CD4-positive, alpha-beta T cell (primary cell): Measurements from ENCODE around the gene RSPO1. TPM values are rescaled to one million over a fixed set of nuclear protein-coding genes. Genes with fewer than 3 reads are reported as not detected.

ENCODE experiments used
- ATAC-seq: fragments of 200-7000 bp; cut with Tn5 transposase; one replicate; pipeline ENCODE4 v1.10.0; 2022; ENCODE audit warnings: mild to moderate bottlenecking; ENCODE audit not compliant: poor library complexity
- CTCF ChIA-PET: fragments of 350-600 bp; sonication (Branson Sonifier 250); formaldehyde crosslinking; loops from one replicate; lab custom pipeline; 2021; ENCODE audit warnings: antibody characterized with exemption, inconsistent platforms; lab: Charles Lee
- POLR2A ChIA-PET: fragments of 350-600 bp; sonication (Branson Sonifier 250); formaldehyde crosslinking; loops from one replicate; lab custom pipeline; 2021; ENCODE audit warnings: antibody characterized with exemption, inconsistent platforms; lab: Charles Lee
- DNase-seq, 14 experiments: peaks; one replicate each; pipeline ENCODE4 v3.0.0-alpha.2; 2013 to 2020; ENCODE audit warnings: mixed read lengths in 2 of 14
- H3K27ac ChIP-seq, 2 donors: one replicate each; pipeline versions ENCODE4 v1.5.1 to v1.7.0; 2013; ENCODE audit warnings: low read length in 2 of 2, low read depth in 1 of 2, mild to moderate bottlenecking in 1 of 2
- H3K27me3 ChIP-seq, 2 experiments: 1 replicate in 1 of 2; 2 replicates in 1 of 2; pipeline versions ENCODE4 v1.6.1 to v1.7.0; 2013; ENCODE audit warnings: low read length in 2 of 2, control low read depth in 1 of 2, mild to moderate bottlenecking in 1 of 2, moderate library complexity in 1 of 2; ENCODE audit not compliant: insufficient read depth in 2 of 2, control insufficient read depth in 1 of 2
- H3K36me3 ChIP-seq: one replicate; pipeline ENCODE4 v1.6.1; 2013; ENCODE audit warnings: low read length, control low read depth; ENCODE audit not compliant: insufficient read depth
- H3K4me1 ChIP-seq: one replicate; pipeline ENCODE4 v1.6.1; 2013; ENCODE audit warnings: low read length, control low read depth; ENCODE audit not compliant: insufficient read depth
- H3K4me3 ChIP-seq: one replicate; pipeline ENCODE4 v1.5.1; 2013; ENCODE audit warnings: mild to moderate bottlenecking, low read length, moderate library complexity
- H3K9me3 ChIP-seq, 2 experiments: 1 replicate in 1 of 2; 2 replicates in 1 of 2; pipeline versions ENCODE4 v1.6.1 to v1.7.0; 2013; ENCODE audit warnings: low read length in 2 of 2, mild to moderate bottlenecking in 2 of 2, control low read depth in 1 of 2, moderate library complexity in 1 of 2; ENCODE audit not compliant: control insufficient read depth in 1 of 2, insufficient read depth in 1 of 2
- H3K27ac Mint-ChIP-seq: one replicate; pipeline ENCODE4 v1.8.0; 2020; ENCODE audit warnings: mixed read lengths
- H3K27me3 Mint-ChIP-seq: one replicate; pipeline ENCODE4 v1.8.0; 2021; ENCODE audit warnings: mixed read lengths
- H3K36me3 Mint-ChIP-seq: one replicate; pipeline ENCODE4 v1.8.0; 2021; ENCODE audit warnings: low read depth, mixed read lengths
- H3K4me1 Mint-ChIP-seq: one replicate; pipeline ENCODE4 v1.8.0; 2021; ENCODE audit warnings: low read depth, mixed read lengths
- H3K4me3 Mint-ChIP-seq: one replicate; pipeline ENCODE4 v1.8.0; 2020; ENCODE audit warnings: mild to moderate bottlenecking, mixed read lengths
- H3K9me3 Mint-ChIP-seq: one replicate; pipeline ENCODE4 v1.8.0; 2020; ENCODE audit warnings: mixed read lengths
- intact Hi-C, 2 experiments: fragments of 100-400 bp; cut with DNase I in 1 of 2; cut with micrococcal nuclease in 1 of 2; formaldehyde crosslinking; loops; one replicate each; pipeline versions ENCODE4 v1.15.1 to v1.9.0; 2023 to 2025; cut with DNase I, micrococcal nuclease
- total RNA-seq, 174 experiments: library from RNA in 2 of 174; stranded (reverse) in 2 of 174; gene quantifications; one replicate each; pipeline ENCODE4 v1.2.3 and lab custom pipeline; 2021 to 2026
- TF ChIP-seq, protein P1 (sequence below): fragments of 200-600 bp; IDR thresholded peaks from one replicate; pipeline ENCODE4 v1.8.0; 2022; ENCODE audit warnings: antibody characterized with exemption, mild to moderate bottlenecking

Gene RSPO1
- total RNA-seq, 2 experiments from 2014 or later, result not detected

DNA sequence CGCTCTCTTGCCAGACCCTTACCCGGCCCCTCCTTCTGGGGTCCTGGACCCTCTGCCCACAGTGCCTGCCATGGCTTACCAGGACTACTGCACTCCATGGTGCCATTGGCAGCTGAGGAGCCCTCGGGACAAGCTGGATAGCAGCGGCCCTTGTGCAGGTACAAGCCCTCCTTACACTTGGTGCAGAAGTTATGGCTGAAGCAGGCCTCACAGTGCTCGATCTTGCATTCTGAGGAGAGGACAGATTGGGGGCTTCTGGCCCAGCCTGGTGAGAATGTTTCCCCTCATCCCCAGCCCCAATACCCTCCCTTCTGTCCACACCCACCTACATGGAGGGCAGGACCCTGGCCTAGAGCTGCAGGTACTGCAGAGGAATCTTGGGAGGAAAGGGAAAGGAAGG, 20.6 kb downstream of the RSPO1 start:
- ChIA-PET CTCF (no interaction called here), POLR2A (no interaction called here)
- TF ChIP-seq, protein P1, sequence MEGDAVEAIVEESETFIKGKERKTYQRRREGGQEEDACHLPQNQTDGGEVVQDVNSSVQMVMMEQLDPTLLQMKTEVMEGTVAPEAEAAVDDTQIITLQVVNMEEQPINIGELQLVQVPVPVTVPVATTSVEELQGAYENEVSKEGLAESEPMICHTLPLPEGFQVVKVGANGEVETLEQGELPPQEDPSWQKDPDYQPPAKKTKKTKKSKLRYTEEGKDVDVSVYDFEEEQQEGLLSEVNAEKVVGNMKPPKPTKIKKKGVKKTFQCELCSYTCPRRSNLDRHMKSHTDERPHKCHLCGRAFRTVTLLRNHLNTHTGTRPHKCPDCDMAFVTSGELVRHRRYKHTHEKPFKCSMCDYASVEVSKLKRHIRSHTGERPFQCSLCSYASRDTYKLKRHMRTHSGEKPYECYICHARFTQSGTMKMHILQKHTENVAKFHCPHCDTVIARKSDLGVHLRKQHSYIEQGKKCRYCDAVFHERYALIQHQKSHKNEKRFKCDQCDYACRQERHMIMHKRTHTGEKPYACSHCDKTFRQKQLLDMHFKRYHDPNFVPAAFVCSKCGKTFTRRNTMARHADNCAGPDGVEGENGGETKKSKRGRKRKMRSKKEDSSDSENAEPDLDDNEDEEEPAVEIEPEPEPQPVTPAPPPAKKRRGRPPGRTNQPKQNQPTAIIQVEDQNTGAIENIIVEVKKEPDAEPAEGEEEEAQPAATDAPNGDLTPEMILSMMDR, result no peak
- H3K27me3 ChIP-seq, result peaks cover 10 to 18% of the 10 kb centered on the region in 2 experiments
- intact Hi-C loops, result no loop called here
- Mint-ChIP-seq H3K27me3 (peaks cover 44% of the 10 kb centered on the region), H3K36me3 (no peaks in the 10 kb centered on the region), H3K9me3 (no peaks in the 10 kb centered on the region), H3K27ac (no peak overlapping the region), H3K4me3 (no peak overlapping the region), H3K4me1 (no peaks in the 10 kb centered on the region)
- H3K4me1 ChIP-seq, result no peaks in the 10 kb centered on the region
- no peak overlapping the region for H3K27ac ChIP-seq
- DNase-seq (no peak), ATAC-seq (no peak)
- no peaks in the 10 kb centered on the region for H3K9me3 ChIP-seq
- H3K36me3 ChIP-seq, result no peaks in the 10 kb centered on the region
- H3K4me3 ChIP-seq, result no peak overlapping the region

GRCh38 chr1:37612186-37612585, 22.5 kb downstream of the RSPO1 start:
- Mint-ChIP-seq H3K9me3 (no peaks in the 10 kb centered on the region), H3K27me3 (peaks cover 29% of the 10 kb centered on the region), H3K4me1 (no peaks in the 10 kb centered on the region), H3K36me3 (no peaks in the 10 kb centered on the region), H3K4me3 (no peak overlapping the region), H3K27ac (no peak overlapping the region)
- Histone ChIP-seq H3K9me3 (no peaks in the 10 kb centered on the region), H3K4me1 (no peaks in the 10 kb centered on the region), H3K4me3 (no peak overlapping the region), H3K36me3 (no peaks in the 10 kb centered on the region), H3K27me3 (peaks cover 9 to 18% of the 10 kb centered on the region in 2 experiments), H3K27ac (no peak overlapping the region)
- DNase-seq (no peak), ATAC-seq (no peak)
- intact Hi-C loops, result no loop called here
- CTCF ChIA-PET, result no interaction called here
- TF ChIP-seq, protein P1, result no peak
- POLR2A ChIA-PET, result no interaction called here

DNA sequence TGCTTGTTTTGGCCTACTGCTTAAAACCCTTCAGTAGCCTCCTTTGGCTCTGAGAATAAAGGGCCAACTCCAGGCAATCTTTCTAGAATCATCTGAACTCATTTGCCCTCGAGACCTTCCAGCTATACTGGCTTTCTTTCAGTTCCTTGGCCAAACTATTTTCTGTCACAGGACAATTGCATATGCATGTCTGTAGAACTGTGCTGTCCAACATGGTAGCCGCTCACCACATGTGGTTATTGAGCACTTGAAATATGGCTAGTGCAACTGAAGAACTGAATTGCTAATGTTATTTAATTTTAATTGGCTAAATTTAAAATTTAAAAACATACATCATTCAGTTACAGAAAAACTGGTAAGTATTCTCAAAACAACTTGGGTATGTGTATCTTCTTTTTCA, 24.7 kb downstream of the RSPO1 start:
- Mint-ChIP-seq H3K9me3 (no peaks in the 10 kb centered on the region), H3K27ac (no peak overlapping the region), H3K4me1 (no peaks in the 10 kb centered on the region), H3K27me3 (peaks cover 7% of the 10 kb centered on the region), H3K36me3 (no peaks in the 10 kb centered on the region), H3K4me3 (no peak overlapping the region)
- ChIA-PET CTCF (no interaction called here), POLR2A (no interaction called here)
- no peaks in the 10 kb centered on the region for H3K4me1 ChIP-seq
- H3K4me3 ChIP-seq, result no peak overlapping the region
- ATAC-seq, result no peak
- H3K36me3 ChIP-seq, result no peaks in the 10 kb centered on the region
- H3K27me3 ChIP-seq, result peaks cover 0 to 3% of the 10 kb centered on the region in 2 experiments
- DNase-seq, result no peak
- intact Hi-C loops, result no loop called here
- TF ChIP-seq, protein P1, result no peak
- H3K9me3 ChIP-seq, result no peaks in the 10 kb centered on the region
- no peak overlapping the region for H3K27ac ChIP-seq
